Pancreas (tissue), 10 donors: ENCODE results near the gene PNPLA4. TPM values are rescaled to one million over a fixed set of nuclear protein-coding genes. Genes with fewer than 3 reads are reported as not detected.

ENCODE experiments used
- ATAC-seq, 4 donors: fragments of 200-7000 bp; cut with Tn5 transposase; one replicate each; pipeline versions ENCODE4 v1.8.0 to v1.9.1; 2020; ENCODE audit warnings: mild to moderate bottlenecking in 4 of 4, moderate library complexity in 4 of 4
- DNase-seq, 6 donors: peaks; one replicate each; pipeline ENCODE4 v3.0.0-alpha.2; 2020
- FAIRE-seq: peaks from 2 replicates; lab custom pipeline; 2012; peaks lifted over from hg19 to GRCh38; lab: Jason Lieb, UNC
- H3K27ac ChIP-seq, 4 donors: fragments of 200-600 bp; sonication (generic); 1 replicate in 3 of 4; 2 replicates in 1 of 4; pipeline versions ENCODE4 v1.5.0 to v1.8.0; 2020
- H3K27me3 ChIP-seq, 4 donors: fragments of 200-600 bp; one replicate each; pipeline ENCODE4 v1.8.0; 2021
- H3K36me3 ChIP-seq, 3 donors: fragments of 200-600 bp; sonication (generic) in 1 of 3; one replicate each; pipeline versions ENCODE4 v1.5.0 to v1.8.0; 2020 to 2021
- H3K4me1 ChIP-seq, 3 donors: fragments of 200-600 bp; one replicate each; pipeline ENCODE4 v1.8.0; 2021
- H3K4me3 ChIP-seq, 4 donors: fragments of 200-600 bp; sonication (generic) in 2 of 4; one replicate each; pipeline versions ENCODE4 v1.5.0 to v1.8.0; 2020 to 2021
- H3K9me3 ChIP-seq, 4 donors: fragments of 200-600 bp; one replicate each; pipeline ENCODE4 v1.8.0; 2021
- CTCF ChIP-seq, 4 donors: fragments of 200-600 bp; sonication (generic) in 3 of 4; IDR thresholded peaks; one replicate each; pipeline versions ENCODE4 v1.5.0 to v1.8.0; 2021; ENCODE audit warnings: antibody characterized with exemption in 4 of 4
- WGBS, 2 donors: extraction: QIAGEN DNeasy Blood & Tissue Kit; methylation state at CpG; one replicate each; pipeline ENCODE4 v1.1.7; 2013; 5-methylcytosine and 5-hydroxymethylcytosine counted together
- intact Hi-C, 3 donors: fragments of 100-400 bp; cut with DNase I; formaldehyde crosslinking; loops; one replicate each; pipeline versions ENCODE4 v1.11.1 to v1.14.2; 2022
- polyA plus RNA-seq, 2 donors: library from polyadenylated mRNA; stranded (reverse); fragments of 200-250 nt; gene quantifications; one replicate each; pipeline ENCODE4 v1.2.3, GENCODE V29; 2013
- total RNA-seq, 6 donors: library from RNA; stranded (reverse); fragmentation: NEBNext Ultra II Directional in 4 of 6; extraction: Animal tissue kit (Norgen Biotek cat#: 25700) in 4 of 6; gene quantifications; one replicate each; pipeline versions ENCODE4 v1.2.1 to v1.2.4, GENCODE V29; 2021 to 2023
- donor health status: healthy with polysubstance abuse.
- donor health status: DM: no; HTN: no; CAD: no; lungs with moderate emphysema.
- donor health status: DM: no; HTN: no; CAD: no.
- donor health status: control.
- donor health status: control.
- donor health status: Bipolar disorder and iron deficiency.
- donor health status: DM: yes; HTN: yes; CAD: no.
- donor health status: DM: no; HTN: no; CAD: no.
- donor health status: DM: no; HTN: no; CAD: no.
- donor health status: DM: yes; HTN: yes; CAD: no.

Gene PNPLA4
- total and polyA plus RNA-seq, 8 donors: 2.5 to 16.1 (median 12.2) TPM

- TF ChIP-seq CTCF (IDR thresholded peaks at IDR 0.05): peak; percentile 17 to 63 (median 45)
- DNase-seq: peak in 5 of 6 donors; percentile 21 to 67 (median 44)
- WGBS, 2 donors: 15 to 34% methylated on average over 9 of the region's 9 CpGs
- Histone ChIP-seq H3K9me3 (no peaks in the 10 kb centered on the region), H3K27me3 (no peaks in the 10 kb centered on the region), H3K4me1 (peaks cover 0 to 8% (median 0%) of the 10 kb centered on the region in 3 donors), H3K36me3 (peaks cover 0 to 5% (median 0%) of the 10 kb centered on the region in 3 donors), H3K4me3 (peak overlapping the region in 1 of 4 donors; percentile 71), H3K27ac (no peak overlapping the region)
- intact Hi-C loops: no loop called here
- ATAC-seq: peak in 3 of 4 donors; percentile 38 to 64 (median 45)
- peak; percentile 96 for FAIRE-seq
Observed at GRCh38 chrX:7925867-7926472, 1.2 kb downstream of the PNPLA4 start.

GRCh38 chrX:7921750-7922149, 5.5 kb downstream of the PNPLA4 start:
- peaks cover 0 to 8% (median 0%) of the 10 kb centered on the region in 3 donors for H3K4me1 ChIP-seq
- no peaks in the 10 kb centered on the region for H3K27me3 ChIP-seq
- no peak for DNase-seq
- H3K9me3 ChIP-seq: no peaks in the 10 kb centered on the region
- TF ChIP-seq CTCF (IDR thresholded peaks at IDR 0.05): no peak
- no peak overlapping the region for H3K27ac ChIP-seq
- no peak for ATAC-seq
- no peak for FAIRE-seq
- no peak overlapping the region for H3K4me3 ChIP-seq
- 68 to 73% methylated on average over 12 of the region's 12 CpGs for WGBS, 2 donors
- H3K36me3 ChIP-seq: peaks cover 0 to 5% (median 0%) of the 10 kb centered on the region in 3 donors
- intact Hi-C loops: no loop called here

GRCh38 chrX:7908821-7909220, 18.4 kb downstream of the PNPLA4 start:
- Histone ChIP-seq H3K4me3 (no peak overlapping the region), H3K9me3 (no peaks in the 10 kb centered on the region), H3K27me3 (no peaks in the 10 kb centered on the region), H3K27ac (no peak overlapping the region), H3K36me3 (peaks cover 0 to 8% (median 0%) of the 10 kb centered on the region in 3 donors), H3K4me1 (no peaks in the 10 kb centered on the region)
- WGBS, 2 donors: 94 to 99% methylated on average over 5 of the region's 5 CpGs
- intact Hi-C loops: no loop called here
- TF ChIP-seq CTCF (IDR thresholded peaks at IDR 0.05): no peak
- FAIRE-seq (no peak), DNase-seq (no peak), ATAC-seq (no peak)

DNA sequence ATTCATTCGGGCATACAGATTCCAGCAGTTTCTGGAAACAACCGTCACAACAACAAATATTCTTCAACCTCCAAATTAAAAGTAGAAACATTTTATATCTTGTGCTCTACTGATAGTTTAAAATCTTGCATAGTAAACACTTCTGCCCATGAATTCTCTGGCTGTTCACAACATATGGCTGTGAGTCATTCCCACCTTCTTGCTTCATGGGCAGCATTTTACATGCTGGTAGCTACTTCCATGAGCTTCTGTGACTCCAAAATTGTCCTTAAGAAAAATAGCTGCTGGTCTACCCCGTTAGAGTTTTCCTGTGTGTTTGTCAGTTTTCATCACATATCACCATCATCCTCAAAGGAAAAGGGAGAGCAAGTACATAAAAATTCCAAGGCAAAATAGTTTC, 22.7 kb downstream of the PNPLA4 start:
- DNase-seq (no peak), ATAC-seq (no peak), FAIRE-seq (no peak)
- no peak overlapping the region for H3K4me3 ChIP-seq
- no peak overlapping the region for H3K27ac ChIP-seq
- no peaks in the 10 kb centered on the region for H3K9me3 ChIP-seq
- H3K36me3 ChIP-seq: peaks cover 0 to 28% (median 0%) of the 10 kb centered on the region in 3 donors
- WGBS, 2 donors: 84 to 93% methylated on average over 3 of the region's 3 CpGs
- TF ChIP-seq CTCF (IDR thresholded peaks at IDR 0.05): no peak
- no peaks in the 10 kb centered on the region for H3K4me1 ChIP-seq
- intact Hi-C loops: no loop called here
- H3K27me3 ChIP-seq: no peaks in the 10 kb centered on the region

- H3K4me1 ChIP-seq: no peaks in the 10 kb centered on the region
- no peaks in the 10 kb centered on the region for H3K9me3 ChIP-seq
- H3K4me3 ChIP-seq: no peak overlapping the region
- 14 to 27% methylated on average over 9 of the region's 9 CpGs for WGBS, 2 donors
- TF ChIP-seq CTCF (IDR thresholded peaks at IDR 0.05): no peak
- no peaks in the 10 kb centered on the region for H3K27me3 ChIP-seq
- H3K27ac ChIP-seq: no peak overlapping the region
- intact Hi-C loops: no loop called here
- H3K36me3 ChIP-seq: no peaks in the 10 kb centered on the region
- FAIRE-seq (no peak), DNase-seq (no peak), ATAC-seq (no peak)
Observed at GRCh38 chrX:7891928-7892327, 35.3 kb downstream of the PNPLA4 start.
